ENCODE measurements around the gene FSTL5. TPM values are rescaled to one million over a fixed set of nuclear protein-coding genes. Genes with fewer than 3 reads are reported as not detected.

The FSTL5 gene
- total and polyA plus RNA-seq, 2 donors (not counting 3 experiments of a cell fraction or from before 2014, with no cell fraction given), result 1.3 to 1.9 TPM

GRCh38 chr4:161585011-161585410 lies 578.8 kb downstream of the FSTL5 start:
- no peaks in the 10 kb centered on the region for H3K9me3 ChIP-seq (replicated peaks; ENCODE audit: control insufficient read depth, insufficient read depth, low read length)
- CTCF ChIA-PET, result no interaction called here
- BruUV-seq (replicated peaks), result no TSS peak
- H3K4me2 ChIP-seq (ENCODE audit: insufficient read depth, low read length), result no peak overlapping the region
- H3K36me3 ChIP-seq (ENCODE audit: control insufficient read depth in 2 of 2, extremely low read depth in 1 of 2, insufficient read depth in 2 of 2, low read length in 2 of 2), result no peaks in the 10 kb centered on the region
- H3K27me3 ChIP-seq (ENCODE audit: control insufficient read depth in 2 of 2, insufficient read depth in 2 of 2, low read length in 2 of 2), result no peaks in the 10 kb centered on the region
- DNase-seq (ENCODE audit: low read depth, low spot score) (no peak), FAIRE-seq (no peak)
- dilution Hi-C loops (cut with MboI; ENCODE audit: extremely low pct_ligation_motif_present, low sequenced_read_pairs), result no loop called here
- no peak overlapping the region for H3K27ac ChIP-seq (ENCODE audit: insufficient read depth, low read depth, low read length)
- intact Hi-C loops (cut with micrococcal nuclease), result no loop called here
- H3K4me3 ChIP-seq (replicated peaks in 1 of 3; ENCODE audit: insufficient read depth in 1 of 3, low read depth in 1 of 3, low read length in 3 of 3), result no peak overlapping the region
- H4K20me1 ChIP-seq (replicated peaks; ENCODE audit: control insufficient read depth, extremely low read depth, insufficient read depth, low read length), result no peaks in the 10 kb centered on the region
- POLR2A ChIA-PET, result no interaction called here
- H2AFZ ChIP-seq (ENCODE audit: low read depth, low read length), result no peak overlapping the region
- H3K79me2 ChIP-seq (ENCODE audit: control insufficient read depth, insufficient read depth, low read length), result no peaks in the 10 kb centered on the region
- TF ChIP-seq JUN (IDR thresholded peaks at IDR 0.05; ENCODE audit: borderline replicate concordance, insufficient read depth, insufficient read length, low read depth), result no peak
- TF ChIP-seq POLR2AphosphoS5 (IDR thresholded peaks at IDR 0.05; ENCODE audit: insufficient read depth, low read depth, low read length), result no peak
- TF ChIP-seq GATA2 (IDR thresholded peaks at IDR 0.05; ENCODE audit: insufficient read depth, insufficient read length, low read depth, low read length), result no peak
- no peak for TF ChIP-seq MAX (IDR thresholded peaks at IDR 0.05; ENCODE audit: insufficient read depth, insufficient read length)
- no peak for TF ChIP-seq FOS (IDR thresholded peaks at IDR 0.05; ENCODE audit: borderline replicate concordance, insufficient read depth, low read length)
- TF ChIP-seq EZH2 (IDR thresholded peaks at IDR 0.05; ENCODE audit: borderline replicate concordance, low read depth, low read length, severe bottlenecking), result no peak
- TF ChIP-seq MYC (IDR thresholded peaks at IDR 0.05; ENCODE audit: low read depth, low read length), result no peak
- no peak for TF ChIP-seq CTCF (IDR thresholded peaks at IDR 0.05; ENCODE audit: extremely low read depth in 1 of 2, insufficient read depth in 1 of 2, low read depth in 1 of 2, low read length in 2 of 2)
- no peak for TF ChIP-seq POLR2A (IDR thresholded peaks at IDR 0.05; ENCODE audit: low read depth, low read length)
- H3K4me1 ChIP-seq (ENCODE audit: control insufficient read depth, extremely low read depth, insufficient read depth, low read length), result no peaks in the 10 kb centered on the region
- no peak overlapping the region for H3K9ac ChIP-seq (replicated peaks; ENCODE audit: extremely low read depth, insufficient read depth, low read length)
- H3K9me1 ChIP-seq (replicated peaks; ENCODE audit: control insufficient read depth, extremely low read depth, insufficient read depth, low read length), result no peaks in the 10 kb centered on the region

Measured in endothelial cell of umbilical vein (primary cell).